A673 (cell line): ENCODE results near the gene SLC22A5.

Experiments
- EZH2 ChIP-seq: fragments of 200-600 bp; sonication (generic); IDR thresholded peaks from 2 replicates; pipeline ENCODE4 v1.6.1; 2017; ENCODE audit warnings: borderline replicate concordance, low read depth, mild to moderate bottlenecking, mixed read lengths, antibody characterized with exemption, low read length; ENCODE audit not compliant: poor library complexity, severe bottlenecking
- TF ChIP-seq, protein P1 (sequence below): fragments of 300-800, 200-600 bp; sonication (generic); conservative IDR thresholded peaks from 2 replicates; pipeline ENCODE4 v1.5.1; 2017; ENCODE audit warnings: low read depth, mild to moderate bottlenecking, antibody characterized with exemption, low read length, moderate library complexity, mixed read lengths

DNA sequence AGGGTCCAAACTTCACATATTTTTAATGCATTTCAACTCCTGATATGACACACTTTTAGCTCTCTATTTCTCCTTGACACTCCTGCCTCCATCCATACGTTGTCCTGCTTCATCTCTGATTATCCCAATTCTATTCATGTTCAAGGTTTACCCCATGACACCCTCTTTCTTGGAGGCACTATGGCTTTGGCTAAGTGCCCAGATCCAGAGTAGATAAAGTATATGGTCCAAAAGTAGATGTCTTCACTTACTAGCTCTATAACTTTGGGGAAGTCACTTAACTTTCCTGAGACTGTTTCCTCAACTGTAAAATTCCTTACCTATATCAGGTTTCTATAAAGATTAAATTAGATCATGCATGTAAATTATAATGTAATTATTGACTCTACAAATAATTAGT is 36.1 kb downstream of the SLC22A5 start:
- TF ChIP-seq, protein P1, sequence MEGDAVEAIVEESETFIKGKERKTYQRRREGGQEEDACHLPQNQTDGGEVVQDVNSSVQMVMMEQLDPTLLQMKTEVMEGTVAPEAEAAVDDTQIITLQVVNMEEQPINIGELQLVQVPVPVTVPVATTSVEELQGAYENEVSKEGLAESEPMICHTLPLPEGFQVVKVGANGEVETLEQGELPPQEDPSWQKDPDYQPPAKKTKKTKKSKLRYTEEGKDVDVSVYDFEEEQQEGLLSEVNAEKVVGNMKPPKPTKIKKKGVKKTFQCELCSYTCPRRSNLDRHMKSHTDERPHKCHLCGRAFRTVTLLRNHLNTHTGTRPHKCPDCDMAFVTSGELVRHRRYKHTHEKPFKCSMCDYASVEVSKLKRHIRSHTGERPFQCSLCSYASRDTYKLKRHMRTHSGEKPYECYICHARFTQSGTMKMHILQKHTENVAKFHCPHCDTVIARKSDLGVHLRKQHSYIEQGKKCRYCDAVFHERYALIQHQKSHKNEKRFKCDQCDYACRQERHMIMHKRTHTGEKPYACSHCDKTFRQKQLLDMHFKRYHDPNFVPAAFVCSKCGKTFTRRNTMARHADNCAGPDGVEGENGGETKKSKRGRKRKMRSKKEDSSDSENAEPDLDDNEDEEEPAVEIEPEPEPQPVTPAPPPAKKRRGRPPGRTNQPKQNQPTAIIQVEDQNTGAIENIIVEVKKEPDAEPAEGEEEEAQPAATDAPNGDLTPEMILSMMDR = no peak
- TF ChIP-seq EZH2 = no peak
